Naive B cell (primary cell): ENCODE results near the gene CUL9. TPM values are rescaled to one million over a fixed set of nuclear protein-coding genes. Genes with fewer than 3 reads are reported as not detected.

Source experiments
- ATAC-seq, 2 donors: fragments of 150-1000 bp; cut with Tn5 transposase; 2 replicates each; pipeline ENCODE4 v1.10.0; 2021; ENCODE audit warnings: low read depth in 2 of 2, mild to moderate bottlenecking in 2 of 2, moderate library complexity in 2 of 2
- DNase-seq: peaks from one replicate; pipeline ENCODE4 v3.0.0; 2022
- H3K27ac Mint-ChIP-seq, 6 donors: one replicate each; pipeline ENCODE4 v1.8.0; 2020 to 2022; ENCODE audit warnings: mild to moderate bottlenecking in 6 of 6, mixed read lengths in 6 of 6, moderate library complexity in 5 of 6, inconsistent platforms in 2 of 6
- H3K27me3 Mint-ChIP-seq, 3 donors: one replicate each; pipeline ENCODE4 v1.8.0; 2021 to 2022; ENCODE audit warnings: mixed read lengths in 3 of 3, mild to moderate bottlenecking in 1 of 3
- H3K36me3 Mint-ChIP-seq, 2 donors: one replicate each; pipeline ENCODE4 v1.8.0; 2020 to 2022; ENCODE audit warnings: mixed read lengths in 2 of 2, inconsistent platforms in 1 of 2, mild to moderate bottlenecking in 1 of 2
- H3K4me1 Mint-ChIP-seq, 3 donors: one replicate each; pipeline ENCODE4 v1.8.0; 2020 to 2022; ENCODE audit warnings: mixed read lengths in 3 of 3, inconsistent platforms in 1 of 3, mild to moderate bottlenecking in 1 of 3, moderate library complexity in 1 of 3
- H3K4me3 Mint-ChIP-seq, 8 donors: one replicate each; pipeline ENCODE4 v1.8.0; 2020 to 2022; ENCODE audit warnings: mild to moderate bottlenecking in 8 of 8, mixed read lengths in 8 of 8, moderate library complexity in 8 of 8, inconsistent platforms in 2 of 8
- H3K9me3 Mint-ChIP-seq, 7 donors: one replicate each; pipeline ENCODE4 v1.8.0; 2020 to 2022; ENCODE audit warnings: mixed read lengths in 7 of 7, mild to moderate bottlenecking in 5 of 7, inconsistent platforms in 2 of 7, moderate library complexity in 1 of 7
- polyA plus RNA-seq, 6 donors: library from polyadenylated mRNA; unstranded; fragments of 300-500 nt; fragmentation: Illumina TruSeq; gene quantifications; one replicate each; pipeline ENCODE4 v1.2.3, GENCODE V29; 2021; ENCODE audit warnings: low read depth in 6 of 6

The CUL9 gene
- polyA plus RNA-seq, 6 donors from 2014 or later, result 1.2 to 16.5 (median 9.5) TPM

DNA sequence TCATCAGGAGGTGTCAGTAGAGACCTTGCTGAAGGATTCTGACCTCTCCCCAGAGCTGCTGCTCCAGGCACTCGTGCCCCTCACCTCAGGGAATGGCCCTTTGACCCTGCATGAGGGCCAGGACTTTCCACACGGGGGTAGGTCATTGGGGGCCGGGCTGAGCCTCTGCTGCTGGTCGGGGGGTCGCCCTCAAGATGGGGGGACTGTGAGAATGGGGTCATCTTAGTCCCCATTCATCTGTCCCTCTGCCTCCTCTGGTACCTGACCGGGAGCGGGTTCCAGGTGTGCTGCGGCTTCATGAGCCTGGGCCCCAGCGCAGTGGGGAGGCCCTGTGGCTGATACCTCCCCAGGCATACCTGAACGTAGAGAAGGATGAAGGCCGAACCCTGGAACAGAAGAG lies 31.4 kb downstream of the CUL9 start:
- Mint-ChIP-seq H3K4me3 (peak overlapping the region in 1 of 8 donors; percentile 3), H3K9me3 (no peaks in the 10 kb centered on the region), H3K27ac (peak overlapping the region in 1 of 6 donors; percentile 79), H3K36me3 (peaks cover 4 to 13% of the 10 kb centered on the region in 2 donors), H3K27me3 (no peaks in the 10 kb centered on the region), H3K4me1 (peaks cover 0 to 2% (median 0%) of the 10 kb centered on the region in 3 donors)
- ATAC-seq, result no peak
- no peak for DNase-seq

DNA sequence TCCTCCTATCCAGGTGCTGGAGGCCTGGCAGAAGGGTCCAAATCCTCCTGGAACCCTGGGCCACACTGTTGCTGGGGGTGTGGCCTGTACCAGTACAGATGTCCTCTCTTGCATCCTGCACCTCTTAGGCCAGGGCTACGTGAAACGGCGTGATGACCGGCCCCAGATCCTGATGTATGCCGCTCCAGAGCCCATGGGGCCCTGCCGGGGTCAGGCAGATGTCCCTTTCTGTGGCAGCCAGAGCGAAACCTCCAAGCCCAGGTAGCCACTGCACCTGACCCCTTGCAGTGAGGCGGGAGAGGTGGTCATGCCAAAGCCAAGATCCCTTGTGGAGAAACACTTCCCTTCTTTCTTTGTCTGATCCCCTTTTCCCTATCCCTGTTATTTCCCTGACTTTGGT lies 33.1 kb downstream of the CUL9 start:
- H3K9me3 Mint-ChIP-seq, result no peaks in the 10 kb centered on the region
- peaks cover 9 to 13% of the 10 kb centered on the region in 2 donors for H3K36me3 Mint-ChIP-seq
- peak overlapping the region in 2 of 6 donors; percentile 10 to 37 for H3K27ac Mint-ChIP-seq
- no peaks in the 10 kb centered on the region for H3K27me3 Mint-ChIP-seq
- DNase-seq (no peak), ATAC-seq (no peak)
- H3K4me1 Mint-ChIP-seq, result peaks cover 0 to 8% (median 4%) of the 10 kb centered on the region in 3 donors
- H3K4me3 Mint-ChIP-seq, result no peak overlapping the region

DNA sequence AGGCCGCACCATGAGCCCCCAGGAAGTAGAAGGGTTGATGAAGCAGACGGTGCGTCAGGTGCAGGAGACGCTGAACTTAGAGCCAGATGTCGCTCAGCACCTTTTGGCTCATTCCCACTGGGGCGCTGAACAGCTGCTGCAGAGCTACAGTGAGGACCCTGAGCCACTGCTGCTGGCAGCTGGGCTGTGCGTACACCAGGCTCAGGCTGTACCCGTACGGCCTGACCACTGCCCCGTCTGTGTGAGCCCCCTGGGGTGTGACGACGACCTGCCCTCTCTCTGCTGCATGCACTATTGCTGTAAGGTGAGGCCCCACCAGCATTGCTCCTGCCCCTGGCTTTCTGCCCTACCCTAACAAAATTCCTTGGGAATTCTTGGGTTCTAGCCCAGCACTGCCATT lies 34.2 kb downstream of the CUL9 start:
- H3K4me3 Mint-ChIP-seq, result peak overlapping the region in 1 of 8 donors; percentile 12
- ATAC-seq (no peak), DNase-seq (no peak)
- H3K27me3 Mint-ChIP-seq, result no peaks in the 10 kb centered on the region
- peak overlapping the region in 1 of 6 donors; percentile 76 for H3K27ac Mint-ChIP-seq
- H3K36me3 Mint-ChIP-seq, result peaks cover 9 to 13% of the 10 kb centered on the region in 2 donors
- H3K4me1 Mint-ChIP-seq, result peaks cover 0 to 12% (median 4%) of the 10 kb centered on the region in 3 donors
- H3K9me3 Mint-ChIP-seq, result no peaks in the 10 kb centered on the region

DNA sequence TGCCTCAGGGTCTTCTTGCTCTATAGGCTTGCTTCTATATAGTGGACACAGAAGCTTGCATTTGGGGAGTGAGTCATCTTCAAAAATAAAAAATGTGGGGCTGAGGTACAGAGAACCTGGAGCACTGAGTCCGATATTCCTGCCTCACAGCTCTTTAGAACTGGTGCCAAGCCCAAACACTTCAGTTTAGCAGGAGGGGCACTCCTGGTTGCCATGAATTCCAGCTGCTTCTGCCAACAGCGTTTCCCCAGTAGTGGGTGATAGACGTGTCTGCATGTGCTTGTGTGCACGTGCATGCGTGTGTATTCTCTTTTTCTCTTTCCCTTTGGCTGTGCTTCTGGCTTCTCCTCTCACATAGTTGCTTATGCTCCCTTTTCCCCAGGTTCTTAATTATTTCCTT lies 35.4 kb downstream of the CUL9 start:
- peak overlapping the region in 1 of 6 donors; percentile 20 for H3K27ac Mint-ChIP-seq
- H3K4me1 Mint-ChIP-seq, result peaks cover 2 to 21% (median 13%) of the 10 kb centered on the region in 3 donors
- ATAC-seq (no peak), DNase-seq (no peak)
- no peak overlapping the region for H3K4me3 Mint-ChIP-seq
- H3K36me3 Mint-ChIP-seq, result peaks cover 9 to 13% of the 10 kb centered on the region in 2 donors
- H3K27me3 Mint-ChIP-seq, result no peaks in the 10 kb centered on the region
- H3K9me3 Mint-ChIP-seq, result no peaks in the 10 kb centered on the region

DNA sequence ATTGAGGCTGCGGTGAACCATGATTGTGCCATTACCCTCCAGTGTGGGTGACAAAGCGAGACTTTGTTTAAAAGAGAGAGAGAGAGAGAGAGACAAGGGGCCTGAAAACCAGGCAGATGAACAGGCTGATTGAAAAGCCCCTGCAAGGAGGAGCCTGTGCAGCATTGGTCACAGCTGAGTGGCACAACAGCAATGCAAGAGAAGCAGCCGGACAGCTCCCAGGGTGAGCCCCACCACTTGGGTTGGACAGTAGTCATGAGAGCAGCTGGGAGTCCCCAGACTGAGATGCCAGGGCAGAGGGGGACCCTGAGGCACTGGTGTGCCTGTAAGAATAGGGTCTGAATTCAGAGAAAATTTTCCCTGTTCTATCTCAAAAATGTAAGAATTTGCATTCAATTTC lies 37.1 kb downstream of the CUL9 start:
- peaks cover 17 to 34% (median 26%) of the 10 kb centered on the region in 3 donors for H3K4me1 Mint-ChIP-seq
- H3K27ac Mint-ChIP-seq, result peak overlapping the region in 4 of 6 donors; percentile 5 to 45 (median 25)

DNA sequence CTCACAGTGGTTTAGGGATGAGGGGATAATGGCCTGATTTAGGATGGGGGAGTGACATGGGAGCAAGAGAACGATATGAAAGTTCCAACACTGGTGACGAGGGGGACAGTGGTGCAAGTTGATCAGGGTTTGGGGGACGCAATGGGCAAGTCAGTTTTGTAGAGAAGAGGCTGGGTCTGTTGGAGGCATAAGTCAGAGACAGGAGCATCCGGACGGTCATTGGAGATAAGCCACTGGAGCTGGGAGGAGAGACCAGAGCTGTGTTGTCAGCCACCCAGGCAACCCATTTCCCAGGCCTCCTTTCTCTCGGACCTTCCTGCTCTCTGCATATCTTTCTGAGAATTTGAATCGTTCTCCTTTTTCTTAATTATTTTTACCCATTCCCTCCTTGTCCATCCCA lies 37.8 kb downstream of the CUL9 start:
- Mint-ChIP-seq H3K4me3 (no peak overlapping the region), H3K27ac (peak overlapping the region in 2 of 6 donors; percentile 29 to 75), H3K36me3 (peaks cover 9 to 21% of the 10 kb centered on the region in 2 donors), H3K27me3 (no peaks in the 10 kb centered on the region), H3K9me3 (no peaks in the 10 kb centered on the region), H3K4me1 (peaks cover 24 to 40% (median 33%) of the 10 kb centered on the region in 3 donors)
- ATAC-seq (no peak), DNase-seq (no peak)

More for the DNA sequence above, 37.1 kb downstream of the CUL9 start:
- ATAC-seq, result no peak
- no peak for DNase-seq
- Mint-ChIP-seq H3K4me3 (no peak overlapping the region), H3K27me3 (no peaks in the 10 kb centered on the region), H3K9me3 (no peaks in the 10 kb centered on the region), H3K36me3 (peaks cover 9 to 21% of the 10 kb centered on the region in 2 donors)

DNA sequence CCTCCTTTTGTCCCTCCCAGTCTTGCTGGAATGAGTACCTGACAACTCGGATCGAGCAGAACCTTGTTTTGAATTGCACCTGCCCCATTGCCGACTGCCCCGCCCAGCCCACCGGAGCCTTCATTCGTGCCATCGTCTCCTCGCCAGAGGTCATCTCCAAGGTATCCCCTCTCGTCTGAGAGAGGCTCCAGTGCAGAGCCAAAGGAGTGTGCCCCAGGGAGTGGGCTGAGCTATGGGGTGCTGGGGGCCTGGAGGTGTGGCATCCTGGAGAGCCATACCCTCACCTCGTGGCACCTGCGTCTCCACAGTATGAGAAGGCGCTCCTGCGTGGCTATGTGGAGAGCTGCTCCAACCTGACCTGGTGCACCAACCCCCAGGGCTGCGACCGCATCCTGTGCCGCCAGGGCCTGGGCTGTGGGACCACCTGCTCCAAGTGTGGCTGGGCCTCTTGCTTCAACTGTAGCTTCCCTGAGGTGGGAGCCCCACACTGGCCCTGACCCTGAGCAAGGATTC lies 38.5 kb downstream of the CUL9 start:
- Mint-ChIP-seq H3K4me1 (peaks cover 28 to 42% (median 40%) of the 10 kb centered on the region in 3 donors), H3K36me3 (peaks cover 9 to 15% of the 10 kb centered on the region in 2 donors), H3K27me3 (no peaks in the 10 kb centered on the region), H3K4me3 (no peak overlapping the region), H3K27ac (peak overlapping the region in 4 of 6 donors; percentile 8 to 99 (median 77)), H3K9me3 (no peaks in the 10 kb centered on the region)
- DNase-seq, result no peak
- no peak for ATAC-seq

DNA sequence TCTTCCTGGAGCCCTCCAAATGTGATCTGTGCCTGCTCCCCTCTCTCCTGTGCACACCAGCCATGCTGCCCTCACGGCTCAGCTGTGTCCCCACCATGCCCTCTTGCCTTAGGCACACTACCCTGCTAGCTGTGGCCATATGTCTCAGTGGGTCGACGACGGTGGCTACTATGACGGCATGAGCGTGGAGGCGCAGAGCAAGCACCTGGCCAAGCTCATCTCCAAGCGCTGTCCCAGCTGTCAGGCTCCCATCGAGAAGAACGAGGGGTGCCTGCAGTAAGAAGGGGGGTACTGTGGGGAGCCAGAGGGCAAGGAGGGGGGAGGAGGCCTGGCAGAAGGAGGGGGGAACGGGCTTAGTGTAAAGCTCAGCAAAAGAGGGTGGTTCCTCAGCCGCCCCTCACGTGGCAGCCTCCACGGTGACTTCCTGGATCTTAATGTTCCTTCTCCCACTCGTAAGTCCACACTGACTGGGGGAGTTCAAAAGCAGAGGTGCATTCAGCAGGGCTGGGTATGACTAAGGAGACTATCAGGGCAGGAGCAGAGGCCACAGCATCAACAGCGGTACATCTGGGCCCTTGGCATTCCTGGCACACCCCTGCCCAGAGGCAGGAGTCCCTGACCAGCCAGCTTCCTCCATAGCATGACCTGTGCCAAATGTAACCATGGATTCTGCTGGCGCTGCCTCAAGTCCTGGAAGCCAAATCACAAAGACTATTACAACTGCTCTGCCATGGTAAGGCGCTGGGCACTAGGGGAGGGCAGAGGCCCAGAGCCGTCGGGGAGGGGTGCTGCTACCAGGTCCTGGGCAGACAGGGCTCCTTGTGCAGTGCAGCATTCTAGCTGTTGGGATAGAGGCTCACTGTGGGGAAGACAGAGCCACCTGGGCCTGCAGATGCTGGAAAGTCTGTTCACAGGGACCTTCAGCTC lies 39.3 kb downstream of the CUL9 start:
- Mint-ChIP-seq H3K27ac (peak overlapping the region; percentile 79 to 100 (median 96)), H3K4me3 (peak overlapping the region in 1 of 8 donors; percentile 18), H3K27me3 (no peaks in the 10 kb centered on the region), H3K9me3 (no peaks in the 10 kb centered on the region), H3K4me1 (peaks cover 33 to 51% (median 48%) of the 10 kb centered on the region in 3 donors), H3K36me3 (peaks cover 9 to 11% of the 10 kb centered on the region in 2 donors)
- DNase-seq (no peak), ATAC-seq (no peak)

DNA sequence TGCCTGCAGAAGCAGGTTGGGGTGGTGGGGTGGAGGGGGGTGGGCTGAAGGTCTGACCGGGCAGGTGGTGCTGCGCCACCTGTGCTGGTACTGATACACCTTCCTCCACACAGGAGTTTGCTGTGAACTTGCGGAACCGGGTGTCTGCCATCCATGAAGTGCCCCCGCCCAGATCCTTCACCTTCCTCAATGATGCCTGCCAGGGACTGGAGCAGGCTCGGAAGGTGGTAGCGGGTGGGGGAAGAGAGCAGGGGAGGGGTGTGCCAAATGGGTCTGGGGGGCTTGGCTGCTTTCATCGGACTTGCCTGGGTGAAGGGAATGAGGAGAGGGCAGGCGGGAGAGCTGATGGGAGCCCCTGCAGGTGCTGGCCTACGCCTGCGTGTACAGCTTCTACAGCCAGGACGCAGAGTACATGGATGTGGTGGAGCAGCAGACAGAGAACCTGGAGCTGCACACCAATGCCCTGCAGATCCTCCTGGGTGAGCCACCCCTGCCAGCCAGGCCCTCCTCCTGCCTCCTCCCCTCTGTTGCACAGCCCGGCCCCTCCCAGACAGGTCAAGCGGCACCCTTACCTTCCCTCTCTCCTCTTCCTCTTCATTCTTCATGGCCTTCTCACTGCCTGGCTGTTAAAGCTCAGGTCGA lies 40.5 kb downstream of the CUL9 start:
- no peaks in the 10 kb centered on the region for H3K9me3 Mint-ChIP-seq
- H3K4me1 Mint-ChIP-seq, result peaks cover 39 to 59% (median 53%) of the 10 kb centered on the region in 3 donors
- DNase-seq (no peak), ATAC-seq (no peak)
- peaks cover 7% of the 10 kb centered on the region in 2 donors for H3K36me3 Mint-ChIP-seq
- H3K4me3 Mint-ChIP-seq, result peak overlapping the region in 2 of 8 donors; percentile 20 to 50
- no peaks in the 10 kb centered on the region for H3K27me3 Mint-ChIP-seq
- peak overlapping the region; percentile 99 to 100 (median 100) for H3K27ac Mint-ChIP-seq

DNA sequence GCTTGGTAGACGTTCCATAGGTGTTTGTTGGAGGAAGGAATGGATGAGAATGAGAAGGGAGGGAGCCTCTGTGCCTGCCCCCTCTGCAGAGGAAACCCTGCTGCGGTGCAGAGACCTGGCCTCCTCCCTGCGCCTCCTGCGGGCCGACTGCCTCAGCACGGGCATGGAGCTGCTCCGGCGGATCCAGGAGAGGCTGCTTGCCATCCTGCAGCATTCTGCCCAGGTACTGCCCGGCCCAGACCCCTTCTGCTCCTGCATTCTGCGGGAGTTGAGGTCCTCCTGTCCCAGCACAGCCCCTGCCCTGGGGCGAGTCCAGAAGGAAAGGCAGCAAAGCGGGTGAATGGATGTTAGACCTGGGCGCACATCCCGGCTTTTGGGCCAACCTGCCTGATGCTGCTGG lies 41.2 kb downstream of the CUL9 start:
- Mint-ChIP-seq H3K27me3 (no peaks in the 10 kb centered on the region), H3K4me3 (peak overlapping the region in 3 of 8 donors; percentile 3 to 50 (median 20)), H3K9me3 (no peaks in the 10 kb centered on the region), H3K4me1 (peaks cover 44 to 65% (median 53%) of the 10 kb centered on the region in 3 donors), H3K27ac (peak overlapping the region; percentile 99 to 100 (median 100)), H3K36me3 (peaks cover 5 to 7% of the 10 kb centered on the region in 2 donors)
- ATAC-seq (no peak), DNase-seq (no peak)

DNA sequence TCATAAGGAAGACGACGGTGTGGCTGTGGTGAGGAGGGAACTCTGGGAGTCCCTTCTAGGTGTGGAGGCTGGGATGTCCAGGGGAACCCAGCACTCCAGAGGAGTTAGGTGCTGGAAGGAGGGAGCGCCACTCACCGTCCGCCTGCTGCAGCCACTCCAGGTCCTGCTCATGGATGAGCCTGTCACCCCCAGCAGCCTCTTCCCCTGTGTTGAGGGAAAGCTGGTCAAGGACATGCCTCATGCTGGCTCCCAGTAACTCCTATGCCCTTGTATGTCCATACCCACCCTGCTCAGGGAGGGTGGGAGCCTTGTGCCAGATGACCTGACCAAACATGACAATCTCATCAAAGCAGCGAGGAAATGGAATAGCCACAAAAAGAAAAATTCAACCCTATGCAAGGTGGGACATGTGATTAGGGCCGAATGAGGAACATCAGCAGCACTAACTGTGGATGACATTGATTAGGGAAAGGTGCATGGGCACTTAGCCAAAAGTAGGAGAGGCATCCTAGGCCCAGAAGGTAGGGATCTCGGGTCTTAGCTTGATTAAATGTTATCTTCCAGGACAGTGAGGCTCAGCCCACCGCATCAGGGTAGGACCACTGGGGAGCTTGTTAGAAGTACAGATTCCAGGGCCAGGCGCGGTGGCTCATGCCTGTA lies 44.3 kb downstream of the CUL9 start:
- Mint-ChIP-seq H3K4me1 (peaks cover 46 to 73% (median 54%) of the 10 kb centered on the region in 3 donors), H3K36me3 (peaks cover 0 to 7% of the 10 kb centered on the region in 2 donors), H3K4me3 (peak overlapping the region in 2 of 8 donors; percentile 51 to 89), H3K27ac (peak overlapping the region; percentile 99 to 100 (median 100)), H3K9me3 (no peaks in the 10 kb centered on the region), H3K27me3 (peaks cover 0 to 3% (median 2%) of the 10 kb centered on the region in 3 donors)
- ATAC-seq (no peak), DNase-seq (no peak)

DNA sequence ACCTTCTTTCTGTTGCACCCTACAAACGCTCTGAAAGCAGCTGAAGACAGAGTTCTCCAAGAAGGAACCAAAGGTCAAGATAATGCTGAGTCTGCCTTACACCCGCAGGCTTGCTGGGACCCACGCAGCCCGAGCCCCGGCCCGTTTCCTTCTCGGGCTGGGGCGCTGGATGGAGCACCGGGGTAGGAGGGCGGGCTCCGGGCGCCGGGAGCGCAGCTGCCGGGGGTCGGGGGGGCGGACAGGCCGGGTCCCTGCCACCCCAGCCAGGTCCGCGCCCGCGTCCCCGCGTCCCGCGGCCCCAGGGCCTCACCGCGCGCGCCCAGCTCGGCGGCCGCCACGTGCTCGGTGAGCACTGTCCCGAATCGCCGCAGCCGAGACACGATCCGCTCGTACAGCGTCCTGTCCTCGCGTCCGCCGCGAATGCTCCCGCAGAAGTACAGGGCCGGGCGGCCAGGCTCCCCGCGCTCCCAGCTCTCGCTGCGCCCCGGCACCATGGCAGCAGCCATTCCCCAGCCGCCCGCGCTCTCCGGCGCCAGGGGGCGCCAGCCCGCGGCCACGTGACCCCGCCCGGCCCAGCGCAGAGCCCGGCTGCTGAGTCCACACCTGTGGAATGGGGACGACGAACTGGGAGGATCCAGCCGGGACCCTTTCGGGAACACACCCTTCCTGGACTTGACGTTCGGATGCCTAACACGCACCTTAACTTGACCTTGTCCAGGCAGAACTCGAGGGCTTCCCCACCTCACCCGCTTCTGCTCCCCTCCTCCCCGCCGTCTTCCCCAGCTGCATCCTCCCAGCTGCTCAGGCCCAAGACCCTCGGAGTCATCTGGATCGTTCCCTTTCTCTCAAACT lies 47.2 kb downstream of the CUL9 start, which contains the start of gene DNPH1:
TSS of gene DNPH1 (minus strand) at position 531 of the 852 bp plus-strand sequence. CDS start at position 506, 25 bp downstream.
- no peaks in the 10 kb centered on the region for H3K36me3 Mint-ChIP-seq
- H3K4me1 Mint-ChIP-seq, result peaks cover 29 to 51% (median 37%) of the 10 kb centered on the region in 3 donors
- H3K9me3 Mint-ChIP-seq, result no peaks in the 10 kb centered on the region
- ATAC-seq, result peak; percentile 67 to 71
- peak; percentile 82 for DNase-seq
- peaks cover 4 to 23% (median 18%) of the 10 kb centered on the region in 3 donors for H3K27me3 Mint-ChIP-seq
- peak within 1 kb of the TSS; percentile 84 to 99 (median 94) for H3K27ac Mint-ChIP-seq
- H3K4me3 Mint-ChIP-seq, result peak within 1 kb of the TSS; percentile 86 to 94 (median 89)
